HG03460 (cell line): Measurements from ENCODE around the gene KCTD2.

Source experiments
- ATAC-seq: cut with Tn5 transposase; IDR thresholded peaks from one replicate; pipeline ENCODE4 v1.9.1; 2021; ENCODE audit not compliant: unreplicated experiment

The KCTD2 gene

GRCh38 chr17:75075597-75076336 is 28.7 kb downstream of the KCTD2 start:
- ATAC-seq, result no peak

GRCh38 chr17:75077072-75077495 is 30.1 kb downstream of the KCTD2 start:
- no peak for ATAC-seq

- no peak for ATAC-seq
These were observed 30.7 kb downstream of the KCTD2 start for GRCh38 chr17:75077496-75078283.

- ATAC-seq, result no peak
These were observed 31.4 kb downstream of the KCTD2 start for GRCh38 chr17:75078284-75079022.

DNA sequence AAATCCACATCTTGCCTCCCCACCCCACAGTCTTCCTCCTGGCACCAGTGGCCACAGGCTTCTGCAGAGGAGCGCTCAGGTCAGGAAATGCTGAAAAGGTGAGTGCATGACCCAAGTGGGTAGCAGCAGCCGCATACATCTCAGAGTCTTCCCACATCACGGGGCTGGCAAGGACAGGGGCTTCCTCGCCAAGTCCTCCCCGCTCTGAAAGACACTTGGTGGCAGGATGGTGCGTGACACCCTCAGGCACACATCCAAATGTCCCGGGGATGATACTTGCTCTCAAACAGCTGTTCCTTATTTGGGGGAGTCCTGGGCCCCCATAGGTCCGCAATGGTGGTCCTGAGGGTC is 32.0 kb downstream of the KCTD2 start:
- ATAC-seq, result no peak

DNA sequence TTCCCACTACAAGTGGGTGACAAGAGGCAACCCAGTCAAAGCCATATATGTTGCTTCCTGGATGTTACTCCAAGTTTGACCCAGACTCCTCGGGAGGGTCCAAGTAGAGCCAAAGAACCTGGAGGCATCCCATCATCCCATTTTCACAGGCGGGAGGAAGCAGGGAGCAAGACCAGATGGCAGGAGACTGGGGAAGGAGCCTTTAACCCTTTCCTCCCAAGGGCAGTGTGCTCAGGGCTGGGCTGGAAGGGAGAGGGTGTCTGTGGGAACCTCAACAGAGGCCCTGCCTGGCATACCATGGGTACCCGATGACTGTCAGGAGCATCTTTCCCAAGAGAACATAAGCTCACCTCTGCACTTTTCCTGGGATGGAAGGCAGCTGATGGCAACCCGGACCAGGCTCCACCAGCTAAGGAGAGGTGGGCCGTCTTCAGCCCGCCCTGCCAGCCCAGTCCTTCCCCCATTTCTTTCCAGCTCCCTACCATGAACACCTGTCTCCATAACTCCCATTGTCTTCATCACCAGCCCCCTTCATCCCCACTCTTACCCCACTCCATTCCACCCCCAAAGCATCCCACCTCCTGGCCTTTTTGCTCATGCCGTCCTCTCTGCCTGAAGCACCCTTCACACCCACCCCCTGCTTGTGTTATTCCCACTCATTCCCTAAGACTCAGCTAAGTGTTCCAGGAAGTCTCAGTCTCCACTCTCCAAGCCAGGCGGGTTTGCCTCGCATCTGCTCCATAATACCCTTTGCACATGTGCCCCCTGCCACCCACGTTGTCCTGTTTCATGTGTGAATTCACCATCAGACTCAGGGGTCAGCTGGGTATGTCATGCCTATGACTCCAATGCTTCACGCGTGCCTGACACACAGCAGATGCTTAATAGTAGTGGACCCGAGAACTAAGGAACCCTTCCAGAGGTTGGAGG is 34.9 kb downstream of the KCTD2 start:
- ATAC-seq, result no peak

DNA sequence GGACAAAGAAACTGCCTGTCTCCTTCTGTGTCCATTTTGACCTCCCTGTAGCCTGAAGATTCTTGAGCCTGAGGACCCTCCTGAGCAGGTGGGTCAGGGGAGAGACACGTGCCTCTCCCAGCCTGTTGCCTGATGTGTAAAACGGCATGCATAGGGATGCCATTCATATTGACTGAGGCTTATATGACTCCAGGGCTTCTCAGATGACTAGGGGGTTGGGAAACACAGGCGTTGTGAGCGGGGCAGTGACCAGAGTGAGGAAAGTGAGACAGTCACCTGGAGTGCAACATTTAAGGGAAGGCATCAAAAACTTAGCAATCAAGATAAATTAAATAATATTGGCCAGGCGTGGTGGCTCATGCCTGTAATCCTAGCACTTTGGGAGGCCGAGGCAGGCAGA is 35.7 kb downstream of the KCTD2 start:
- no peak for ATAC-seq

GRCh38 chr17:75084039-75084660 is 37.1 kb downstream of the KCTD2 start:
- no peak for ATAC-seq

- ATAC-seq, result no peak
These were observed 39.6 kb downstream of the KCTD2 start for GRCh38 chr17:75086496-75087181.

DNA sequence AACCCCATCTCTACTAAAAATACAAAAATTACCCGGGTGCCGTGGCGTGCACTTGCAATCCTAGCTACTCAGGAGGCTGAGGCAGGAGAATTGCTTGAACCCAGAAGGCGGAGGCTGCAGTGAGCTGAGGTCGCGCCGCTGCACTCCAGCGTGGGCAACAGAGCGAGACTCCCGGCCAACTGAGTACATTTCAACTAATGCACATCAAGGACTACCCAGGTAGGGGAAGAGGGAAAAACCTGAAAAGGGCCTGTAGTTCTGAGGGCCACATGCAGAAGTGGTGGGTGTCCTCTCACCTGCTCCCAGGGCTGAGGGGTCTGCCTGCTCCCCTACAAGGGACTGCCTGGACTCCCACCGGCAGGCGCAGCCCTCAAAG is 40.1 kb downstream of the KCTD2 start:
- ATAC-seq, result no peak

- no peak for ATAC-seq
These were observed 40.8 kb downstream of the KCTD2 start, which contains the start of gene SLC16A5 for GRCh38 chr17:75087558-75088453. Gene SLC16A5 (plus strand): TSS chr17:75087954. CDS start chr17:75093637, 5,683 bp downstream.

GRCh38 chr17:75088465-75089417 is 41.7 kb downstream of the KCTD2 start:
- ATAC-seq, result no peak

GRCh38 chr17:75090871-75091854 is 44.1 kb downstream of the KCTD2 start:
- no peak for ATAC-seq

- ATAC-seq, result no peak
These were observed 44.9 kb downstream of the KCTD2 start for GRCh38 chr17:75091855-75092327.

GRCh38 chr17:75093548-75094158 is 46.6 kb downstream of the KCTD2 start:
- ATAC-seq, result no peak
